ENCODE data around the gene KRT36. TPM values are rescaled to one million over a fixed set of nuclear protein-coding genes. Genes with fewer than 3 reads are reported as not detected.

KRT36 gene
- total RNA-seq, 4 donors from 2014 or later, result 0.38 TPM; not detected in 3

DNA sequence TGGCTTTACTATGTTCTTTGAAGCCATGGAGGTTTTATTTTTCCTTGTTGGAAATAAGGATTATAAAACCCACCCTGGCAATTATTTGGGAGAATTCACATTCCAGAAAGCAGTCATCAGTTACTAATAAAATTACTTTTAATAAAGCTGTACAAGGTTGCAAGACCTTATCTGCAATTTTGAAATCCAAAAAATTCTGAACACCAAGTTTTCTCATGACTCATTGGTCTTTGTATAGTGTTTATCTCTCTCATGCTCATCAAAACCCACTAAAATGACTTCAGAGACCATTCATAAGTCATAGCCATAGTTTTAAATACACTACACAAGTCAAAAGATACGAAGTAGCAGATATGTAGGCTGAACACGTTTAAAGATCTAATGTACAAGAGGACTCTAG is 42.9 kb downstream of the KRT36 start:
- intact Hi-C loops (cut with DNase I), result no loop called here
- no peaks in the 10 kb centered on the region for H3K4me1 ChIP-seq
- no peaks in the 10 kb centered on the region for H3K36me3 ChIP-seq
- DNase-seq, result no peak
- H3K4me3 ChIP-seq, result no peak overlapping the region
- peaks cover 0 to 24% (median 0%) of the 10 kb centered on the region in 4 donors for H3K27me3 ChIP-seq
- WGBS, 2 donors, result 58 to 63% methylated on average over 2 of the region's 2 CpGs
- no peak for TF ChIP-seq POLR2A (IDR thresholded peaks at IDR 0.05)
- TF ChIP-seq, protein P1, sequence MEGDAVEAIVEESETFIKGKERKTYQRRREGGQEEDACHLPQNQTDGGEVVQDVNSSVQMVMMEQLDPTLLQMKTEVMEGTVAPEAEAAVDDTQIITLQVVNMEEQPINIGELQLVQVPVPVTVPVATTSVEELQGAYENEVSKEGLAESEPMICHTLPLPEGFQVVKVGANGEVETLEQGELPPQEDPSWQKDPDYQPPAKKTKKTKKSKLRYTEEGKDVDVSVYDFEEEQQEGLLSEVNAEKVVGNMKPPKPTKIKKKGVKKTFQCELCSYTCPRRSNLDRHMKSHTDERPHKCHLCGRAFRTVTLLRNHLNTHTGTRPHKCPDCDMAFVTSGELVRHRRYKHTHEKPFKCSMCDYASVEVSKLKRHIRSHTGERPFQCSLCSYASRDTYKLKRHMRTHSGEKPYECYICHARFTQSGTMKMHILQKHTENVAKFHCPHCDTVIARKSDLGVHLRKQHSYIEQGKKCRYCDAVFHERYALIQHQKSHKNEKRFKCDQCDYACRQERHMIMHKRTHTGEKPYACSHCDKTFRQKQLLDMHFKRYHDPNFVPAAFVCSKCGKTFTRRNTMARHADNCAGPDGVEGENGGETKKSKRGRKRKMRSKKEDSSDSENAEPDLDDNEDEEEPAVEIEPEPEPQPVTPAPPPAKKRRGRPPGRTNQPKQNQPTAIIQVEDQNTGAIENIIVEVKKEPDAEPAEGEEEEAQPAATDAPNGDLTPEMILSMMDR (IDR thresholded peaks at IDR 0.05), result no peak
- no peak overlapping the region for H3K27ac ChIP-seq
- H3K9me3 ChIP-seq, result no peaks in the 10 kb centered on the region

DNA sequence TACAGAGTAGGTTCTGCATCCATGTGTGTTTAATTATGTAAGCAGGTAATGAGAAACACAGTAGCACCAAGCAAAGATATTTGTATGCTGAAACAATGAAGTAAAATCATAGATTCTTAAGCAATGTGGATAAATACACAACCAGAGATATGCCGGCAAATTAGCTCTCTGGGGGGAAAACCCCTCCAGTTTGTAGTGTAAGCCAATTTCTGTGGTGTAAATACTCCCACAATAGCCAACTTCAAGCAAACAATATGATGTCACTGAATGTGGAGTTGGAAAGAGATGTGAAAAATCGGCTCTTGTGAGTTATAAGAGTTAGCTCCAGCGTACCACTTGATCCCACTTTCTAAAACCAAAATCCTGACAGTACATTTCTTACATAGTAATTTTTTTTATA is 45.1 kb downstream of the KRT36 start:
- WGBS, 2 donors, result 53 to 57% methylated on average over 3 of the region's 3 CpGs
- Histone ChIP-seq H3K27ac (no peak overlapping the region), H3K36me3 (no peaks in the 10 kb centered on the region), H3K9me3 (no peaks in the 10 kb centered on the region), H3K4me3 (no peak overlapping the region), H3K4me1 (no peaks in the 10 kb centered on the region), H3K27me3 (peaks cover 0 to 28% (median 0%) of the 10 kb centered on the region in 4 donors)
- TF ChIP-seq, protein P1 (IDR thresholded peaks at IDR 0.05), result no peak
- no peak for TF ChIP-seq POLR2A (IDR thresholded peaks at IDR 0.05)
- intact Hi-C loops (cut with DNase I), result no loop called here
- DNase-seq, result no peak

DNA sequence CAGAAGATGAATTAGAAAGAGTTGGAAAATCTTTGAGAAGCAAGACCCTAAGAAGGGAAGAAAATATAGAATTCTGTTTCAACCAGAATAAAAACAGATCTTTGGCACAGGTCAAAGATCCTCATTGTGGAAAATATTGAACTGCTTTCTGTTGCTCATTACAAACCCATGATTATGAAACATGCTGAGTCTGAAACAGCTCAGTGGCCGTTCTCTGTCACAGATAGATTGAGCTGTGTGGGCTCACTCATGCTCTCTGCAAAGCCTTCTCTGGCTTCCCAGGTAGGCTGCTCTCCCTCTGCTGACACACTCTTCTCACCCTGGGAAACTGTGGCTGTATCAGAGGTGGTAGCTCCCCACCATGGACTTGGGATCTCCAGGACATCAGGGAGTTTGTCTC is 45.5 kb downstream of the KRT36 start:
- Histone ChIP-seq H3K27ac (no peak overlapping the region), H3K4me1 (no peaks in the 10 kb centered on the region), H3K36me3 (no peaks in the 10 kb centered on the region), H3K4me3 (no peak overlapping the region), H3K9me3 (no peaks in the 10 kb centered on the region), H3K27me3 (peaks cover 0 to 28% (median 0%) of the 10 kb centered on the region in 4 donors)
- TF ChIP-seq, protein P1 (IDR thresholded peaks at IDR 0.05), result no peak
- no peak for TF ChIP-seq POLR2A (IDR thresholded peaks at IDR 0.05)
- DNase-seq, result no peak
- 40 to 58% methylated on average over 1 of the region's 1 CpG for WGBS, 2 donors
- intact Hi-C loops (cut with DNase I), result no loop called here

DNA sequence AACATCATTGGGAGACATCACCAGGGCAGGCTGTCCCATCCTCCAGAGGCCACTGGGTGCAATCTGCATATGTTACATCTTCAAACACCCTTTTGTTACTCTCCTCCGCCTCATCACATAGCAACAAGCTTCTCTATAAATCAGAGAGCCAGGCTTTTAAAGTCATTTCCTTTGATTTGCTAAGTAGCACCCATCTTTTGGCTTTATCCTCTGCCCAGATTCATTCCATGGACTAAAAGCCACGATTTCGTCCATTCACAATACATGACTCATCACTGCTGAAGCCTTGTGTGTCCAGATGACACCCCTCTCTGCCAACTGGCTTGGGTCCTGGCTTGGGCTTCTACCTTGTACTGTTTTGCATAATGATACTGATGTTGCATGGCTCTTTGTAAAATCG is 47.0 kb downstream of the KRT36 start:
- H3K9me3 ChIP-seq, result no peaks in the 10 kb centered on the region
- no peak overlapping the region for H3K27ac ChIP-seq
- no peak for DNase-seq
- H3K4me3 ChIP-seq, result no peak overlapping the region
- no peaks in the 10 kb centered on the region for H3K4me1 ChIP-seq
- no peaks in the 10 kb centered on the region for H3K36me3 ChIP-seq
- TF ChIP-seq, protein P1 (IDR thresholded peaks at IDR 0.05), result no peak
- TF ChIP-seq POLR2A (IDR thresholded peaks at IDR 0.05), result no peak
- H3K27me3 ChIP-seq, result peaks cover 0 to 28% (median 0%) of the 10 kb centered on the region in 4 donors
- WGBS, 2 donors, result 68 to 70% methylated on average over 4 of the region's 4 CpGs
- intact Hi-C loops (cut with DNase I), result no loop called here

DNA sequence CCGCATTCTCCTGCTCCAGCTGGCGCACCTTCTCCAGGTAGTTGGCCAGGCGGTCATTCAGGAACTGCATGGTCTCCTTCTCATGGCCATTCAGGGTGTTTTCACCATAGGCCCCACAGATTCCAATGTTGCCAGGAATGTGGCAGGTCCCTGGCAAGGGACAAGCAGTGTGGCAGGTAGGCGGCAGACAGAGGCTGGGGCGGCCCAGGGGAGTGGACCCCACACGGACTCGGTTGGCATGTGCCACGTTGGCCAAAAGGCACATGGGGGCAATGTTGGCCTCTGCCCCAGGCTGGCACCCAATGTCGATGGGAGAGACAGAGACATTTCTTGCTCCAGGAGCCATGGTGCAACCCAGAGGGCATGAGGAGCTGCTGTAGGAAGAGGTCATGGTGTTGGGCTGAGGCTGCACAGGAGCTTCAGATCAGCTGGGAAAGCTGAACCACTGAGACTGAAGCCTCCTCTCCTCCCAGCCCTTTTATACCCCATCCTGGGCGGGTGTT is 49.1 kb downstream of the KRT36 start, which contains the start of gene KRT38:
Gene KRT38, minus strand, starts transcription at position 453 of the 503 bp plus-strand sequence. Its CDS starts 62 bp downstream, at position 391.
- 90 to 100% methylated on average over 2 to 8 of the region's 10 CpGs for WGBS, 2 donors
- H3K4me1 ChIP-seq, result no peaks in the 10 kb centered on the region
- H3K27ac ChIP-seq, result no peak within 1 kb of the TSS
- peaks cover 0 to 24% (median 0%) of the 10 kb centered on the region in 4 donors for H3K27me3 ChIP-seq
- DNase-seq, result no peak
- H3K9me3 ChIP-seq, result no peaks in the 10 kb centered on the region
- H3K36me3 ChIP-seq, result no peaks in the 10 kb centered on the region
- TF ChIP-seq, protein P1 (IDR thresholded peaks at IDR 0.05), result no peak
- TF ChIP-seq POLR2A (IDR thresholded peaks at IDR 0.05), result no peak
- H3K4me3 ChIP-seq, result no peak within 1 kb of the TSS
- intact Hi-C loops (cut with DNase I), result no loop called here
